Neuron (in vitro differentiated cells): ENCODE results near the gene CCNG1.

ENCODE experiments used
- H2AFZ ChIP-seq: one replicate; pipeline ENCODE4 v1.6.1; 2013; ENCODE audit warnings: low read depth, mild to moderate bottlenecking, inconsistent platforms, low read length, moderate library complexity
- H3K27me3 ChIP-seq: one replicate; pipeline ENCODE4 v1.6.1; 2013; ENCODE audit warnings: low read length; ENCODE audit not compliant: insufficient read depth
- H3K36me3 ChIP-seq: one replicate; pipeline ENCODE4 v1.6.1; 2013; ENCODE audit warnings: low read length; ENCODE audit not compliant: insufficient read depth
- H3K4me1 ChIP-seq: one replicate; pipeline ENCODE4 v1.6.1; 2013; ENCODE audit warnings: low read length; ENCODE audit not compliant: insufficient read depth
- H3K4me3 ChIP-seq: 2 replicates; pipeline ENCODE4 v1.5.1; 2013; ENCODE audit warnings: mild to moderate bottlenecking, low read length, moderate library complexity
- H3K9me3 ChIP-seq: one replicate; pipeline ENCODE4 v1.6.1; 2013; ENCODE audit warnings: low read length

Gene CCNG1

GRCh38 chr5:163473635-163474243, 36.3 kb downstream of the CCNG1 start:
- peaks cover 76% of the 10 kb centered on the region for H3K36me3 ChIP-seq
- no peaks in the 10 kb centered on the region for H3K4me1 ChIP-seq
- no peak overlapping the region for H2AFZ ChIP-seq
- H3K9me3 ChIP-seq, result no peaks in the 10 kb centered on the region
- no peak overlapping the region for H3K4me3 ChIP-seq
- no peaks in the 10 kb centered on the region for H3K27me3 ChIP-seq

GRCh38 chr5:163475411-163475810, 38.0 kb downstream of the CCNG1 start:
- Histone ChIP-seq H3K4me3 (no peak overlapping the region), H3K4me1 (no peaks in the 10 kb centered on the region), H3K9me3 (no peaks in the 10 kb centered on the region), H3K27me3 (no peaks in the 10 kb centered on the region), H3K36me3 (peaks cover 84% of the 10 kb centered on the region), H2AFZ (no peak overlapping the region)

GRCh38 chr5:163478126-163478981, 41.0 kb downstream of the CCNG1 start:
- Histone ChIP-seq H3K27me3 (no peaks in the 10 kb centered on the region), H3K36me3 (peaks cover 68% of the 10 kb centered on the region), H3K4me3 (no peak overlapping the region), H3K4me1 (no peaks in the 10 kb centered on the region), H2AFZ (no peak overlapping the region), H3K9me3 (no peaks in the 10 kb centered on the region)

GRCh38 chr5:163478982-163479271, 41.5 kb downstream of the CCNG1 start:
- Histone ChIP-seq H3K27me3 (no peaks in the 10 kb centered on the region), H3K4me1 (no peaks in the 10 kb centered on the region), H3K9me3 (no peaks in the 10 kb centered on the region), H2AFZ (no peak overlapping the region), H3K36me3 (peaks cover 69% of the 10 kb centered on the region), H3K4me3 (no peak overlapping the region)

GRCh38 chr5:163489055-163489744, 51.8 kb downstream of the CCNG1 start:
- Histone ChIP-seq H3K27me3 (no peaks in the 10 kb centered on the region), H2AFZ (no peak overlapping the region), H3K36me3 (peaks cover 66% of the 10 kb centered on the region), H3K9me3 (peaks cover 3% of the 10 kb centered on the region), H3K4me1 (no peaks in the 10 kb centered on the region), H3K4me3 (no peak overlapping the region)

GRCh38 chr5:163489745-163490075, 52.3 kb downstream of the CCNG1 start:
- Histone ChIP-seq H2AFZ (no peak overlapping the region), H3K4me1 (no peaks in the 10 kb centered on the region), H3K9me3 (peaks cover 3% of the 10 kb centered on the region), H3K27me3 (no peaks in the 10 kb centered on the region), H3K36me3 (peaks cover 61% of the 10 kb centered on the region), H3K4me3 (no peak overlapping the region)
